RWPE2 (cell line): Measurements from ENCODE around the gene LRRC73.

Source experiments
- ATAC-seq: fragments of 200-7000 bp; cut with Tn5 transposase; 3 replicates; pipeline ENCODE4 v1.9.1; 2021; ENCODE audit warnings: low read depth
- DNase-seq: peaks from one replicate; pipeline ENCODE4 v3.0.0-alpha.2; 2020; ENCODE audit warnings: low spot score
- H3K27ac ChIP-seq: fragments of 450-650 bp; 2 replicates; pipeline ENCODE4 v1.5.1; 2017; ENCODE audit warnings: mild to moderate bottlenecking; ENCODE audit not compliant: poor library complexity, severe bottlenecking
- H3K27me3 ChIP-seq: fragments of 250-450 bp; sonication (Bioruptor Pico); 2 replicates; pipeline ENCODE4 v1.5.1; 2021; ENCODE audit warnings: mild to moderate bottlenecking, moderate library complexity; ENCODE audit not compliant: insufficient read depth, poor library complexity, severe bottlenecking
- H3K36me3 ChIP-seq: fragments of 250-450 bp; sonication (Bioruptor Pico); 2 replicates; pipeline ENCODE4 v1.5.1; 2020; ENCODE audit warnings: low read depth, mild to moderate bottlenecking, moderate library complexity
- H3K4me1 ChIP-seq: fragments of 250-450 bp; sonication (Bioruptor Pico); 2 replicates; pipeline ENCODE4 v1.5.1; 2021; ENCODE audit warnings: mild to moderate bottlenecking, moderate library complexity; ENCODE audit not compliant: insufficient read depth, poor library complexity, severe bottlenecking
- H3K4me3 ChIP-seq: fragments of 250-450 bp; sonication (Bioruptor Pico); 2 replicates; pipeline ENCODE4 v1.5.1; 2021; ENCODE audit warnings: mild to moderate bottlenecking, moderate library complexity; ENCODE audit not compliant: severe bottlenecking
- H3K9me3 ChIP-seq: fragments of 250-450 bp; sonication (Bioruptor Pico); 2 replicates; pipeline ENCODE4 v1.5.1; 2021; ENCODE audit warnings: mild to moderate bottlenecking, moderate library complexity; ENCODE audit not compliant: severe bottlenecking
- CTCF ChIP-seq: fragments of 450-650 bp; IDR thresholded peaks from one replicate; pipeline ENCODE4 v1.5.1; 2017; ENCODE audit warnings: mild to moderate bottlenecking, moderate library complexity; ENCODE audit not compliant: poor library complexity, severe bottlenecking

The LRRC73 gene

GRCh38 chr6:43497689-43498088 is 12.5 kb downstream of the LRRC73 start:
- DNase-seq: no peak
- no peak for ATAC-seq
- Histone ChIP-seq H3K27me3 (no peaks in the 10 kb centered on the region), H3K4me1 (peaks cover 45% of the 10 kb centered on the region), H3K9me3 (no peaks in the 10 kb centered on the region), H3K27ac (no peak overlapping the region), H3K36me3 (peaks cover 49% of the 10 kb centered on the region), H3K4me3 (no peak overlapping the region)
- TF ChIP-seq CTCF: no peak

GRCh38 chr6:43497129-43497396 is 13.1 kb downstream of the LRRC73 start:
- no peak overlapping the region for H3K27ac ChIP-seq
- ATAC-seq: no peak
- no peak for TF ChIP-seq CTCF

GRCh38 chr6:43496370-43497128 is 13.6 kb downstream of the LRRC73 start:
- H3K27me3 ChIP-seq: no peaks in the 10 kb centered on the region
- no peaks in the 10 kb centered on the region for H3K9me3 ChIP-seq
- no peak overlapping the region for H3K4me3 ChIP-seq
- H3K4me1 ChIP-seq: peaks cover 56% of the 10 kb centered on the region
- H3K27ac ChIP-seq: no peak overlapping the region
- peak; percentile 95 for TF ChIP-seq CTCF
- peak; percentile 68 for ATAC-seq
- H3K36me3 ChIP-seq: peaks cover 46% of the 10 kb centered on the region
- DNase-seq: peak; percentile 93

More at GRCh38 chr6:43497129-43497396, 13.1 kb downstream of the LRRC73 start:
- Histone ChIP-seq H3K9me3 (no peaks in the 10 kb centered on the region), H3K4me1 (peaks cover 51% of the 10 kb centered on the region), H3K36me3 (peaks cover 45% of the 10 kb centered on the region), H3K27me3 (no peaks in the 10 kb centered on the region), H3K4me3 (no peak overlapping the region)
- no peak for DNase-seq

- no peaks in the 10 kb centered on the region for H3K9me3 ChIP-seq
- H3K27ac ChIP-seq: no peak overlapping the region
- H3K27me3 ChIP-seq: no peaks in the 10 kb centered on the region
- peak; percentile 34 for ATAC-seq
- peaks cover 39% of the 10 kb centered on the region for H3K36me3 ChIP-seq
- DNase-seq: no peak
- H3K4me3 ChIP-seq: no peak overlapping the region
- TF ChIP-seq CTCF: peak; percentile 60
- H3K4me1 ChIP-seq: peaks cover 60% of the 10 kb centered on the region
Observed at GRCh38 chr6:43495409-43495941, 14.7 kb downstream of the LRRC73 start.

- H3K4me1 ChIP-seq: peaks cover 60% of the 10 kb centered on the region
- H3K27me3 ChIP-seq: no peaks in the 10 kb centered on the region
- DNase-seq: no peak
- H3K27ac ChIP-seq: no peak overlapping the region
- H3K36me3 ChIP-seq: peaks cover 32% of the 10 kb centered on the region
- H3K9me3 ChIP-seq: no peaks in the 10 kb centered on the region
- no peak overlapping the region for H3K4me3 ChIP-seq
- TF ChIP-seq CTCF: no peak
- ATAC-seq: no peak
Observed at GRCh38 chr6:43494766-43495165, 15.4 kb downstream of the LRRC73 start.
